ENCODE results near the gene GMDS.

DNA sequence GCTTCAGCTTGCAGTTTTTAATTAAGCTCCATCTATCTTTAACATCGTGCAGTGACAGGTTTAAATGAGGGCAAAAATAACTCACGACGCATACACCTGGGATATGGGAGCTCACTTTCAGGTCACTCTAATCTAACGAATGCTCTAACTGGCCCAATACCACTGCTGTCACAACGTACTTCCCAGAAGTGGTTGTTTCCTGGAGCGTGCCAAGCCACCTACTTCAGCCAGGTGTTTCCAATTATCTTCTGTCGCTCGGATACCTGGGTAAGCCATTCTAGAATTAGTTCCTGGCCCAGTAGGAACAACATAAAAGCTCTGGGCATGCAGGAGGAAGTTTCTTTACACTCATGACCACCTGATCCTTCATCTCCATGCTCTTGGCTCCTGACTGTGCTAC is 488.3 kb downstream of the GMDS start:
- TF ChIP-seq POLR2A (IDR thresholded peaks at IDR 0.05) = no peak
- TF ChIP-seq, protein P1, sequence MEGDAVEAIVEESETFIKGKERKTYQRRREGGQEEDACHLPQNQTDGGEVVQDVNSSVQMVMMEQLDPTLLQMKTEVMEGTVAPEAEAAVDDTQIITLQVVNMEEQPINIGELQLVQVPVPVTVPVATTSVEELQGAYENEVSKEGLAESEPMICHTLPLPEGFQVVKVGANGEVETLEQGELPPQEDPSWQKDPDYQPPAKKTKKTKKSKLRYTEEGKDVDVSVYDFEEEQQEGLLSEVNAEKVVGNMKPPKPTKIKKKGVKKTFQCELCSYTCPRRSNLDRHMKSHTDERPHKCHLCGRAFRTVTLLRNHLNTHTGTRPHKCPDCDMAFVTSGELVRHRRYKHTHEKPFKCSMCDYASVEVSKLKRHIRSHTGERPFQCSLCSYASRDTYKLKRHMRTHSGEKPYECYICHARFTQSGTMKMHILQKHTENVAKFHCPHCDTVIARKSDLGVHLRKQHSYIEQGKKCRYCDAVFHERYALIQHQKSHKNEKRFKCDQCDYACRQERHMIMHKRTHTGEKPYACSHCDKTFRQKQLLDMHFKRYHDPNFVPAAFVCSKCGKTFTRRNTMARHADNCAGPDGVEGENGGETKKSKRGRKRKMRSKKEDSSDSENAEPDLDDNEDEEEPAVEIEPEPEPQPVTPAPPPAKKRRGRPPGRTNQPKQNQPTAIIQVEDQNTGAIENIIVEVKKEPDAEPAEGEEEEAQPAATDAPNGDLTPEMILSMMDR (IDR thresholded peaks at IDR 0.05) = no peak

Data from Peyer's patch (tissue), 4 donors.